Measurements from ENCODE around the gene HMCN1.

The HMCN1 gene

DNA sequence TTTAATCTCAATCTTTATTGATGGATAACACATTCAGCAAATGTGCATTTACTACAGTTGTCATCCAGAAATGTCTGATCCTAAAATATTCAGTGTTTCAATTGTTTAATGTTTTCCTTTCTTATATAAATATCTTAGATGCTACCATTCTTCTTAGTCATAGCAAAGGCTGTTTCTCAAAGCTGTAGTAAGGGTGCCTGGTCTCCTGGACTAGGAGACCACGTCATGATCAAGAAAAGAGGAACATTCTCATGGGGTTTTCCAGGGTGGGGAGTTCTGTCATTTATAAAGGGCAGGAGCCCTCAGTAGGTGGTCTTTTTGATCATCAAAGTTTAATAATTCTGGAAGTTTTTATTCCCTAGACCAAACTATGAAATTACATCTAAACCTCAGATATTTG is 292.8 kb downstream of the HMCN1 start:
- no peak for DNase-seq (ENCODE audit: low read depth)
- no peak overlapping the region for H3K4me3 ChIP-seq (ENCODE audit: low read length)

DNA sequence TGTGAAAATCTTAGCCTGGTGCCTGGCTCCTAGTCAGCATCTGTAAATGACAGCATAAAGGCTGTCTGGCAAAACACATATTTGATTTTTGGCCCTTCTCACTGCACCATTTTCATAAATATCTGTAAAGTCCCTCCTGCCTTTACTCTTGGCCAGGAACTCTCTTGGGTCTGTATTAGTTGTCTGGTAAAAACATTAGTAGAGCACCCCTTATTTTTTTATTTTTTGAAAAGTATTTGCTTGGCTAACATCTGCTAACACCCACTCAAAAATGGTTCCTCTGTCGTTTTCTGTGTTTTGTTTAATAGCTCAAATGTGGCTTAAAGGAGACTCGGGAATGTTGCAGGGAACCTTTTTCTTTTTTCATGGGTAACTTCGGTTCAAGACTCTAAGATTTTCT is 293.4 kb downstream of the HMCN1 start:
- H3K4me3 ChIP-seq (ENCODE audit: low read length), result no peak overlapping the region
- TF ChIP-seq, protein P1, sequence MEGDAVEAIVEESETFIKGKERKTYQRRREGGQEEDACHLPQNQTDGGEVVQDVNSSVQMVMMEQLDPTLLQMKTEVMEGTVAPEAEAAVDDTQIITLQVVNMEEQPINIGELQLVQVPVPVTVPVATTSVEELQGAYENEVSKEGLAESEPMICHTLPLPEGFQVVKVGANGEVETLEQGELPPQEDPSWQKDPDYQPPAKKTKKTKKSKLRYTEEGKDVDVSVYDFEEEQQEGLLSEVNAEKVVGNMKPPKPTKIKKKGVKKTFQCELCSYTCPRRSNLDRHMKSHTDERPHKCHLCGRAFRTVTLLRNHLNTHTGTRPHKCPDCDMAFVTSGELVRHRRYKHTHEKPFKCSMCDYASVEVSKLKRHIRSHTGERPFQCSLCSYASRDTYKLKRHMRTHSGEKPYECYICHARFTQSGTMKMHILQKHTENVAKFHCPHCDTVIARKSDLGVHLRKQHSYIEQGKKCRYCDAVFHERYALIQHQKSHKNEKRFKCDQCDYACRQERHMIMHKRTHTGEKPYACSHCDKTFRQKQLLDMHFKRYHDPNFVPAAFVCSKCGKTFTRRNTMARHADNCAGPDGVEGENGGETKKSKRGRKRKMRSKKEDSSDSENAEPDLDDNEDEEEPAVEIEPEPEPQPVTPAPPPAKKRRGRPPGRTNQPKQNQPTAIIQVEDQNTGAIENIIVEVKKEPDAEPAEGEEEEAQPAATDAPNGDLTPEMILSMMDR (conservative IDR thresholded peaks at IDR 0.05; ENCODE audit: low read length), result no peak
- no peak for DNase-seq (ENCODE audit: low read depth)

More for the DNA sequence above, 292.8 kb downstream of the HMCN1 start:
- TF ChIP-seq, protein P1 (conservative IDR thresholded peaks at IDR 0.05; ENCODE audit: low read length), result no peak

DNA sequence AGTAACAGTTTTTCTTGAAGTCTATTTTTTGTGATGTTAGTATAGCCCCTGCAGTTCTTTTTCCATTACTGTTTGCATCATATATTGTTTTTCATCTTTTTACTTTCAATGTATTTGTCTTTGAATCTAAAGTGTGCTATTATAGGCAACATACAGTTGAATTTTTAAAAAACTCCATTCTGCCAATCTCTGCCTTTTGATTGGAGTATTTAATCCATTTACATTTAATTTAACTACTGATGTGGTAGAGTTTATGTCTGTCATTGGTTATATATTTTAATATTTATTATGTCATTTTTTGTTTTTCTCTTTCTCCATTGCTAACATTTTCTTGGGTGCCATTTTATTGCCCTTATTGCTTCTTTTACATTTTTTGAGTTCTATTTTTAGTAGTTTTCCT is 296.3 kb downstream of the HMCN1 start:
- DNase-seq (ENCODE audit: low read depth), result no peak
- TF ChIP-seq, protein P1 (conservative IDR thresholded peaks at IDR 0.05; ENCODE audit: low read length), result no peak
- no peak overlapping the region for H3K4me3 ChIP-seq (ENCODE audit: low read length)

DNA sequence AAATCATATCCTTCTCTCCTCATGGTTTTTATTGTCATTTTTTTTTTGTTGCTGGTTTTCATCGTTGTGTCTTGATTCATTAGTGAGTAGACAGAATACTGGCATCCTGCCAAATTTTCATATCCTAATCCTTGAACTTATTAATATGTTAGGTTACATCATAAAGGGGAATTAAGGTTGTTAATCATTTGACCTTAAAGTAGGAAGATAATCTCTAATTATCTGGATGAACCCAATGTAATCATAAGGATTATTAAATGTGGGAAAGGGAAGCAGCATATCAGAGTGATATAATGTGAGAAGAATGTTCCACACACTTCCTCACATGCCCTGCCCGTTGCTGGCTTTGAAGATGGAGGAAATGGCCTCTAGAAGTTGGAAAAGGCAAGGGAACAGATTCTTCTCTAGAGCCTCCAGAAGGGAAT is 299.7 kb downstream of the HMCN1 start:
- H3K4me3 ChIP-seq (ENCODE audit: low read length), result no peak overlapping the region
- TF ChIP-seq, protein P1 (conservative IDR thresholded peaks at IDR 0.05; ENCODE audit: low read length), result no peak
- DNase-seq (ENCODE audit: low read depth), result peak; percentile 16

DNA sequence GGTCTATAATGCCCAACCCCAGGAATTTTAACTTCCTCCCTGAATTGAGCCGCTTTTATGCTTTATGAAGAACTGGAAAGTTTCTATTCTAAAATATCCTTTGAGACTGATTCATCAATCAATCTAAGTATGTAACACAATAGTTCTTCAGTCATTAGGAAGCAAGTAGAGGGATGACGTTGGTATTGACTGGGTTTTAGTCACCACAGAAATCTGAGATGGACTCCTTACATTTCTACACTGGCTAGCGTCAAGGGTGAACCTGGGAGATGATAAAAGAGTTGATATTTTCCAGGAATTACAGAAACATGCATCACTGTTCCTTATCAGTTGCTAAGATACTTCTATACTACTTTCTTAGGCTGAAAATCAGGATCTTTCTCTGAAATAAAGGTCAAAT is 308.0 kb downstream of the HMCN1 start:
- DNase-seq (ENCODE audit: low read depth), result no peak
- H3K4me3 ChIP-seq (ENCODE audit: low read length), result no peak overlapping the region
- TF ChIP-seq, protein P1 (conservative IDR thresholded peaks at IDR 0.05; ENCODE audit: low read length), result no peak

DNA sequence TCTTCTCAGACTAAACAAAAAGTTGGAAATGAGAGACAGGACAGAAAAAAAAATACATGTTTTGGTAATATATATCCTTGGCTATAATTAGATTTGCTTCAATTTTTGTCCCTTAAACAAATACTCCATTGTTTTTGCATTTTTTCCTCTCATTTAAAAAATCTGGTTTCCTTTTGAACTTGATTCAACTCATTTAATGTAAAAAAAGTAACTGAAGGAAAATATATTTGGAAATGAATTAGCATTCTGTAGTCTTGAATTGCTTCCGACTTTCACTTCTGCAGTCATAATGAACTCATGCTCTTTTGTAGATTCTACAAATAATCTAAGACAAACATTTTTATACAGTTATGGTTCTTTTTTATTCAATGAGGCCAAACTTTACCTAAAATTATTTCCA is 309.1 kb downstream of the HMCN1 start:
- no peak overlapping the region for H3K4me3 ChIP-seq (ENCODE audit: low read length)
- TF ChIP-seq, protein P1 (conservative IDR thresholded peaks at IDR 0.05; ENCODE audit: low read length), result no peak
- no peak for DNase-seq (ENCODE audit: low read depth)

DNA sequence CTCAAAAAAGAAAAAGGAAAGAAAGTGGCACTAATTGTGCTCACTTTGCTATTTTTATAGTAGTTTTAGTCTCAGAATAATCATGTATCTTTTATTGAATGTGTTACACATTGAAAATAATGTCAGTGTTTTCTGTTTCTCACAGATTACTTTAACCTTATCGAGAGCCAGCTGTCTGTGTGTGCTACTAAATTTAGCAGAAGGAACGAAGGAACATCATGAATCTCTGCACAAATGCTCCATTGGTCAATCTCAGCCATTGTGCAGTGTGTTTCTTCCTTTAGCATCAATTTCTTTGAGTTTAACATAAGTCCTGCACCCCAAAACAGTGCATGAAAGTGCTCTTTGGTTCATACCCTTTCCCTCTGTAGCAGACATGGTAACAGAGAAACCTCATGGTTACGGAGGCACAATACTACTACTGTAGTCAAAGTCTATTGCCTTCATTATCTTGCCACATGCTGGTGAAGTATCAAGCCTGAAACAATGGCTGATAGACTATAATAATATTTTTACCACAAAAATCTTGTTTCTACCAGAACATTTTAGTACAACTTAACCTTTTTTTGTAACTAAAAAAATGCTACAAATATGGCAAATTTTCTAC is 310.0 kb downstream of the HMCN1 start:
- H3K4me3 ChIP-seq (ENCODE audit: low read length), result no peak overlapping the region
- no peak for DNase-seq (ENCODE audit: low read depth)
- TF ChIP-seq, protein P1 (conservative IDR thresholded peaks at IDR 0.05; ENCODE audit: low read length), result no peak
